C4-2B (cell line): ENCODE results near the gene GGACT.

Source experiments
- ZFX ChIP-seq: fragments of 450-650 bp; IDR thresholded peaks from 2 replicates; pipeline ENCODE4 v1.6.1; 2017
- TF ChIP-seq, protein P1 (sequence below): fragments of 450-650 bp; conservative IDR thresholded peaks from 2 replicates; pipeline ENCODE4 v1.5.1; 2017; ENCODE audit warnings: mild to moderate bottlenecking

DNA sequence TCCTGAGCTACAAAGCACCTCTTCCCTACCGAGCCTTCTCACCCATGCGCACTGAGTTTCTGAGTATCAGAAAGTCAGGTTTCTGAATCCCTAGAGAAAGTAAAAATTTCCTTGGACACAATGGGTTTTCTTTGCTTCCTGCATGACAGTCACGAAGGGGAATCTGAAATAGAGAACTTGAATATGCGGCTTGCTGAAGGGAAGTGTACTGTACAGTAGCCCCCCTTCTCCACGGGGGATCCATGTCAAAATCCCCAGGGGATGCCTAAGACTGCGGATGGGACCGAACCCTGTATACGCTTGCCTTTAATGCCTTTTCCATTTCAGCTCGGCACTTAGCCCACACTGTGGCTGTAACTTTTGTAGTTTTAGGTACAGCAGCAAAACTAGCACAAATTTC is 107.9 kb downstream of the GGACT start:
- TF ChIP-seq, protein P1, sequence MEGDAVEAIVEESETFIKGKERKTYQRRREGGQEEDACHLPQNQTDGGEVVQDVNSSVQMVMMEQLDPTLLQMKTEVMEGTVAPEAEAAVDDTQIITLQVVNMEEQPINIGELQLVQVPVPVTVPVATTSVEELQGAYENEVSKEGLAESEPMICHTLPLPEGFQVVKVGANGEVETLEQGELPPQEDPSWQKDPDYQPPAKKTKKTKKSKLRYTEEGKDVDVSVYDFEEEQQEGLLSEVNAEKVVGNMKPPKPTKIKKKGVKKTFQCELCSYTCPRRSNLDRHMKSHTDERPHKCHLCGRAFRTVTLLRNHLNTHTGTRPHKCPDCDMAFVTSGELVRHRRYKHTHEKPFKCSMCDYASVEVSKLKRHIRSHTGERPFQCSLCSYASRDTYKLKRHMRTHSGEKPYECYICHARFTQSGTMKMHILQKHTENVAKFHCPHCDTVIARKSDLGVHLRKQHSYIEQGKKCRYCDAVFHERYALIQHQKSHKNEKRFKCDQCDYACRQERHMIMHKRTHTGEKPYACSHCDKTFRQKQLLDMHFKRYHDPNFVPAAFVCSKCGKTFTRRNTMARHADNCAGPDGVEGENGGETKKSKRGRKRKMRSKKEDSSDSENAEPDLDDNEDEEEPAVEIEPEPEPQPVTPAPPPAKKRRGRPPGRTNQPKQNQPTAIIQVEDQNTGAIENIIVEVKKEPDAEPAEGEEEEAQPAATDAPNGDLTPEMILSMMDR: no peak
- no peak for TF ChIP-seq ZFX
